ENCODE data around the gene PLAAT4.
"Not testable (repeated sequence)": the region's sequence is repeated elsewhere in the genome, so short reads cannot be mapped to it uniquely, and the experiment has no call there.

PLAAT4 gene

DNA sequence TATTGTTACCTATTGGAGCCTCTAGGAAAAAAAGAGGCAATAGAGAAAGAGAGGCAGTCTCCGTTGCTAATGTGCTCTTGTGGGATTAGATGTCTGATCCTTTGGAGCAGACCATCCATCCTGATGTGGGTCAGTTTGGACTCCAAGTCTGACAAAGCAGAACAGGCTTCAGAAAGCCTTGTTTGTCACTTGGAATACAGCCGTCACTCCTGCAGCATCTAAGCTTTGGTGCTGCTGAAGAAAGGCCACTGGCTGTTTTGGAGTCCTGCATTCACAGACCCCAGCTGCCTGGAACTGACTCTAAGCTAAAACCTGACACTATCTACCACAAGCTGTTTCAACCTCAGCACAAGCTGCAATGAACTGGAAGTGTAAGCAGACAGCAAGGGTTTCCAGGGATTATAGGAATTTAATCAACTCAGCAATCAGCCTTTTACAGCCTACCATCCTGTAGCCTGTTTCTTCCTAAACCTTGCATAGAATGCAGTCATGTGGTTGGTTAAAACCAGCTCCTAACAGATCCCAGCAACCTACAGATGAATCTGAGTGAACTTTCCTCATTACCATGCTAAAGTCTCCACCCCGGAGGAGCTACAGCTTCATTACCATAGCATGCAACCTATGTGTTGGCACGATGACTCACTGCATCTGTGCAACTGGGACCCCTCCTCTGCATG, 3.7 kb upstream of the PLAAT4 start:
- TF ChIP-seq, protein P1, sequence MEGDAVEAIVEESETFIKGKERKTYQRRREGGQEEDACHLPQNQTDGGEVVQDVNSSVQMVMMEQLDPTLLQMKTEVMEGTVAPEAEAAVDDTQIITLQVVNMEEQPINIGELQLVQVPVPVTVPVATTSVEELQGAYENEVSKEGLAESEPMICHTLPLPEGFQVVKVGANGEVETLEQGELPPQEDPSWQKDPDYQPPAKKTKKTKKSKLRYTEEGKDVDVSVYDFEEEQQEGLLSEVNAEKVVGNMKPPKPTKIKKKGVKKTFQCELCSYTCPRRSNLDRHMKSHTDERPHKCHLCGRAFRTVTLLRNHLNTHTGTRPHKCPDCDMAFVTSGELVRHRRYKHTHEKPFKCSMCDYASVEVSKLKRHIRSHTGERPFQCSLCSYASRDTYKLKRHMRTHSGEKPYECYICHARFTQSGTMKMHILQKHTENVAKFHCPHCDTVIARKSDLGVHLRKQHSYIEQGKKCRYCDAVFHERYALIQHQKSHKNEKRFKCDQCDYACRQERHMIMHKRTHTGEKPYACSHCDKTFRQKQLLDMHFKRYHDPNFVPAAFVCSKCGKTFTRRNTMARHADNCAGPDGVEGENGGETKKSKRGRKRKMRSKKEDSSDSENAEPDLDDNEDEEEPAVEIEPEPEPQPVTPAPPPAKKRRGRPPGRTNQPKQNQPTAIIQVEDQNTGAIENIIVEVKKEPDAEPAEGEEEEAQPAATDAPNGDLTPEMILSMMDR (IDR thresholded peaks at IDR 0.05; ENCODE audit: insufficient read depth, missing control alignments) = no peak
- DNase-seq (ENCODE audit: insufficient read length, low spot score) (no peak), FAIRE-seq (no peak)

DNA sequence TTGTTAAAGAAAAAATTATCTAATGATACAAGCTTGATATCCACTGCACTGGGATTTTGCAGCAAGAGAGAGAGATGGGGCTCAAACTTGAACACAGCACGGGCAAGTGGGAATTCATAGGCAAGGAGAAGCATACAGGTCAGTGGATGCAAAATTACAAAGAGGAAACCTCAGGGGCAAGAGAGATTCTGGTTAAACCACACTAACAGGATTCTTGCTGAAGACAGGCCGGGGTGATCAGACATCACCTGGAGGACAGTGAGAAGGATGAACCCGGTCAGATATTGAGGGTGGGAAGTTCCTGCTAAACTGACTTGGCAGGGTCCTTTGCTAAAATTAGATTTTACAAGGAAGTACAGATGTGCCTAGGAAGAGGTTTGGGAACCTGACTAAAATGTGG, 2.5 kb upstream of the PLAAT4 start:
- TF ChIP-seq, protein P1 (IDR thresholded peaks at IDR 0.05; ENCODE audit: insufficient read depth, missing control alignments) = no peak
- FAIRE-seq (no peak), DNase-seq (ENCODE audit: insufficient read length, low spot score) (no peak)

DNA sequence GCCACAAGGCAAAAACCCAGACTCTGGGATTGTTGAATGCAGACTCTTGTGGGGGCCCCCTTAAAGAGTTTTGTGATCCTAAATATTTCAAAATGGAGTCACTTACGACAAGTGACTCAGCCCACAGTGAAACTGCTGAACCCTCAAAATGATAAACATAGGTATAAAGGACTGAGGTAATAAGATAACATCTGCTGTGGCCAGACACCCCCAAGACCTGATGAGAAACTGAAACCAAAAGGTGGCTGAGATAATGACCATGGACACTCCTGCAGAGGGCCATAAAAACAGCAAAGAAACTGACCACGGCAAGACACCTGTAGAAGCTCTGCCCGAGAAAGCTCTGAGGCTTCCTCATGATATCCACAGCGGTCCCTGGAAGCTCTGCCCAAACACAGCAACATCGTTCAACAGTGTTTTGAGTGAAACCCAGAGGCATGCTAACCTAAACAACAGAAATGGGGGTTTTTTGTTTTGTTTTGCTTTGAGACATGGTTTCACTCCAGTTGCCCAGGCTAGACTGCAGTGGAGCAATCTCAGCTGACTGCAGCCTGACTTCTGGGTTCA, 1.6 kb upstream of the PLAAT4 start:
- no peak for FAIRE-seq
- DNase-seq (ENCODE audit: insufficient read length, low spot score) = no peak
- TF ChIP-seq, protein P1 (IDR thresholded peaks at IDR 0.05; ENCODE audit: insufficient read depth, missing control alignments) = no peak

DNA sequence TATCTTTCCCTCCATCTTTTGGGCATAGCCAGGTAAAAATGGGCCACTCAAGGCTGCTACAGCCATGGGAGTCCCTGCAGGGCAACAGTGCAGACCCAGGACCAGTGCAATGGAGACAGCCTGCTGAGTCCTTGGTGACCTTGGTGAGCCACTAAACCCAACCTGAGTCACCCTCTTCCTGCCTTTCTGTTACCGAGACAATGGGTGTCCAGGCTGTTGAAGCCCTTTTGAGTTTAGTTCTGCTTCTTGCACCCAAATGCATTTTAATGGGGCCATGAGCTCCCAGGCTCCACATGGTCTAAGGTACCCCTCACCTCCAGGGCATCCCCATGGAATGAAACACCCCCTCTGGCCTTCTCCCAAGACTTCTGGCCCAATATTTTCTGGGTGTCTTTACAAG, 874 bp upstream of the PLAAT4 start:
- TF ChIP-seq, protein P1 (IDR thresholded peaks at IDR 0.05; ENCODE audit: insufficient read depth, missing control alignments) = no peak
- FAIRE-seq (no peak), DNase-seq (ENCODE audit: insufficient read length, low spot score) (no peak)

DNA sequence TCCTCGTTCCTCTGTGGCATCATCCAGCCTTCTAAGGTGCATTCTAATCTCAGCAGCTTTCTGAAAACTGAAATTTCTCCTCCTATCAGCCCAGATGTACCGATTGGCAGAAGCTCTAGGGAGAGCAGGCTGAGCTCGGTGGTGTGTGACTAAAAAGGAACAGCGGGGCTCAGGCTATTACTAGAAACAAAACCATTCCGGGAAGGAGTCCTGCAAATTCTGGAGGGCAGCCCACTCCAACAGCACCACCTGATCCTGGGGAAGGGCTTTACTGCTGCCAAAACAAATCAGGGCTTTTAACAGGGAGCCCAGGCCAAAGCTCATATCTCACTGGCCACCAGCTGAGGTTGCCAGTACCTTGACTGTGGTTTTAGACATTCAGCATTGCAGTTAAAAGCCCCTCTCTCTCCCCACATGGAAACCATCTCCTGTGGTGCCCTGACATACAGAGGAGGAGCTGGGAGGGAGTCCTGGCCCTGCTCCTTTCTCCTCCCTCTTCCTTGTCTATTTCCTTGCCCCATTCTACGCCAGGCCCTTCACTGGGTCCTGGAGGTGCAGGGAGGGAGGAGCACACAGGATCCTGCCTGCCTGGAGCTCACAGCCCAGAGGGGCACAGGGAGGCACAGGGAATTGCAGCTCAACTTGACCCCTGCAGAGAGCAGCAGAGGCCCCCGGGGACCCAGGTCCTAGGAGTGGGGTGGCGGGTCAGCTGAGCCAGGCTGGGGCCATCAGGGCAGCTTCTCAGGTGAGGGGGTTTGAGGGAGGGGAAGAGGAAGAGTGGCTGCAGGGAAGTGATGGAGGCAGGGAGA, 889 bp downstream of the PLAAT4 start:
- FAIRE-seq (no peak), DNase-seq (ENCODE audit: insufficient read length, low spot score) (no peak)
- TF ChIP-seq, protein P1 (IDR thresholded peaks at IDR 0.05; ENCODE audit: insufficient read depth, missing control alignments) = no peak

DNA sequence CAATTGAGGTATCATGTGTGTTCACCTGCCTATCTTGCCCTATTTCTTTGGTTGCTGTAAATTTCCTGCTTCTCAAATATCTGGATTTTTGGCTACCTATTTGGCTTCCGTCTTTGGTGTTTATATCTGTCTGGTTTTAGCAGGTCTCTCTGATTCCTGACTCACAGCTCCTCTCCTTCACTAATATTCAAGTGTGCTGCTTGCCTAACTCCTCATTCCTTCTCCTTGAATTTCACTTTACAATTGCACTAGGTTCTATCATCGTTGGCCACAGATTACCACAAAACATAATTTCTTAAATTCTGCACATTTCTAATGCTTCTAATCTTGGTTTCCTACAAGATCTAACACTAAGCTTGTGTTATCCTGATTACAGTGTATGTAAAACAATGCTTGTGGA, 5.9 kb downstream of the PLAAT4 start:
- FAIRE-seq; DNase-seq (ENCODE audit: insufficient read length, low spot score): not testable (repeated sequence)

DNA sequence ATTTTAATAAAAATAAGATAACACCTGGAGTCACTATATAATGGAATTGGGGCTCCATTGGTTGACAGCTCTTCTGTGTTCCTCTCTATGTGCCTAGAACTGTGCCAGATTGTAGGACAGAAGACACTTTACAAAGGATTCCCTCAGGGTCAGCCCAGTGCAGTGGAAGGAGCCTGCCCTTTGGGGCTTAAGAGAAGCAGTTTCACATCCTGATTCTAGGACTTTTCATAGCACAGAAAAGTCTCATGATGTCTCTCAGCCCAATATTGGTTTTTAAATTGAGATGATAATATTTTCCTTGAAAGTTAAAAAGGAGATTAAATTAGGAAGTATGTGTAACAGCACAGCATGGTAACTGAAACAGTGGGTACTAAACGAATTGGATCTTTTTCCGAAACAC, 7.1 kb downstream of the PLAAT4 start:
- FAIRE-seq = no peak

More for the DNA sequence above, 7.1 kb downstream of the PLAAT4 start:
- TF ChIP-seq, protein P1 (IDR thresholded peaks at IDR 0.05; ENCODE audit: insufficient read depth, missing control alignments) = no peak
- no peak for DNase-seq (ENCODE audit: insufficient read length, low spot score)

Measured in D721Med (cell line).